HepG2 (cell line): ENCODE measurements around the gene NPFFR1. TPM values are rescaled to one million over a fixed set of nuclear protein-coding genes. Genes with fewer than 3 reads are reported as not detected.

Experiments used
- FOXK1 ChIP-seq: sonication (generic); formaldehyde crosslinking; IDR thresholded peaks from 2 replicates; pipeline ENCODE4 v1.4.0; 2020; ENCODE audit warnings: low read depth, missing genetic modification reagents, borderline replicate concordance
- GABPB1 ChIP-seq: IDR thresholded peaks from 2 replicates; pipeline ENCODE4 v1.6.1; 2016; ENCODE audit warnings: mild to moderate bottlenecking, missing genetic modification reagents, moderate library complexity, missing compliant biosample characterization
- PHF20 ChIP-seq: sonication (generic); formaldehyde crosslinking; IDR thresholded peaks from 2 replicates; pipeline ENCODE4 v1.5.0; 2020; ENCODE audit warnings: mild to moderate bottlenecking, missing genetic modification reagents
- REPIN1 ChIP-seq: sonication (generic); formaldehyde crosslinking; IDR thresholded peaks from 2 replicates; pipeline ENCODE4 v1.8.0; 2022; ENCODE audit warnings: missing genetic modification reagents, low read depth, mild to moderate bottlenecking, borderline replicate concordance
- THAP11 ChIP-seq: IDR thresholded peaks from 2 replicates; pipeline ENCODE4 v1.6.1; 2016; ENCODE audit warnings: missing biosample characterization, missing genetic modification reagents
- ZKSCAN1 ChIP-seq: fragments of 150-350 bp; IDR thresholded peaks from 2 replicates; pipeline ENCODE4 v1.6.1; 2014; ENCODE audit warnings: low read length
- ZNF232 ChIP-seq: sonication (generic); formaldehyde crosslinking; IDR thresholded peaks from 2 replicates; pipeline ENCODE4 v1.4.0; 2020; ENCODE audit warnings: missing genetic modification reagents, borderline replicate concordance
- ZNF343 ChIP-seq: sonication (generic); formaldehyde crosslinking; IDR thresholded peaks from 2 replicates; pipeline ENCODE4 v1.4.0; 2020; ENCODE audit warnings: mild to moderate bottlenecking, missing genetic modification reagents
- ZNF431 ChIP-seq: sonication (generic); formaldehyde crosslinking; IDR thresholded peaks from 2 replicates; pipeline ENCODE4 v1.9.0; 2022; ENCODE audit warnings: missing genetic modification reagents, low read depth, mild to moderate bottlenecking, borderline replicate concordance
- ZNF761 ChIP-seq: sonication (generic); formaldehyde crosslinking; conservative IDR thresholded peaks from 2 replicates; pipeline ENCODE4 v1.4.0; 2020; ENCODE audit warnings: mild to moderate bottlenecking, missing genetic modification reagents
- ZNF790 ChIP-seq: sonication (generic); formaldehyde crosslinking; IDR thresholded peaks from 2 replicates; pipeline ENCODE4 v1.8.0; 2022; ENCODE audit warnings: missing genetic modification reagents, mild to moderate bottlenecking, borderline replicate concordance
- ZNF841 ChIP-seq: sonication (generic); formaldehyde crosslinking; IDR thresholded peaks from 2 replicates; pipeline ENCODE4 v1.8.1; 2023; ENCODE audit warnings: missing genetic modification reagents, borderline replicate concordance
- polyA plus RNA-seq, 8 experiments: library from polyadenylated mRNA; depleted of rRNA in 3 of 8; stranded (reverse) in 7 of 8; unstranded in 1 of 8; fragments of >200 nt; fragmentation: Illumina TruSeq in 4 of 8; extraction: Trizol in 4 of 8; gene quantifications; 2 replicates each; pipeline versions ENCODE4 v1.2.1 to v1.2.3, GENCODE V29; 2011 to 2016; ENCODE audit warnings: low read depth in 4 of 8, missing spikeins in 1 of 8, mixed read lengths in 1 of 8; ENCODE audit not compliant: insufficient read depth in 1 of 8
- total RNA-seq, 5 experiments: library from RNA; depleted of rRNA; stranded (reverse); fragments of >200 nt; fragmentation: Illumina TruSeq; extraction: Trizol; gene quantifications; 2 replicates each; pipeline ENCODE4 v1.2.3, GENCODE V29; 2016; ENCODE audit warnings: low read depth in 1 of 5
- TF ChIP-seq, protein P1 (sequence below): sonication (generic); formaldehyde crosslinking; IDR thresholded peaks from 2 replicates; pipeline ENCODE4 v1.4.0; 2020; ENCODE audit warnings: missing genetic modification reagents
- TF ChIP-seq, protein P2 (sequence below): sonication (generic); formaldehyde crosslinking; IDR thresholded peaks from 2 replicates; pipeline ENCODE4 v1.5.0; 2020; ENCODE audit warnings: mild to moderate bottlenecking, missing genetic modification reagents
- TF ChIP-seq, protein P3 (sequence below): sonication (generic); formaldehyde crosslinking; IDR thresholded peaks from 2 replicates; pipeline ENCODE4 v1.4.0; 2020; ENCODE audit warnings: mild to moderate bottlenecking, missing genetic modification reagents
- TF ChIP-seq, protein P4 (sequence below): sonication (generic); formaldehyde crosslinking; IDR thresholded peaks from 2 replicates; pipeline ENCODE4 v1.4.0; 2020; ENCODE audit warnings: missing genetic modification reagents
- TF ChIP-seq, protein P5 (sequence below): sonication (generic); formaldehyde crosslinking; IDR thresholded peaks from 2 replicates; pipeline ENCODE4 v1.8.1; 2022; ENCODE audit warnings: low read depth, mild to moderate bottlenecking, missing genetic modification reagents

The NPFFR1 gene
- total and polyA plus RNA-seq, 2 of the 13 experiments (the other 11 are each of a cell fraction or from before 2014, with no cell fraction given) = under 0.01 TPM; not detected in 1

DNA sequence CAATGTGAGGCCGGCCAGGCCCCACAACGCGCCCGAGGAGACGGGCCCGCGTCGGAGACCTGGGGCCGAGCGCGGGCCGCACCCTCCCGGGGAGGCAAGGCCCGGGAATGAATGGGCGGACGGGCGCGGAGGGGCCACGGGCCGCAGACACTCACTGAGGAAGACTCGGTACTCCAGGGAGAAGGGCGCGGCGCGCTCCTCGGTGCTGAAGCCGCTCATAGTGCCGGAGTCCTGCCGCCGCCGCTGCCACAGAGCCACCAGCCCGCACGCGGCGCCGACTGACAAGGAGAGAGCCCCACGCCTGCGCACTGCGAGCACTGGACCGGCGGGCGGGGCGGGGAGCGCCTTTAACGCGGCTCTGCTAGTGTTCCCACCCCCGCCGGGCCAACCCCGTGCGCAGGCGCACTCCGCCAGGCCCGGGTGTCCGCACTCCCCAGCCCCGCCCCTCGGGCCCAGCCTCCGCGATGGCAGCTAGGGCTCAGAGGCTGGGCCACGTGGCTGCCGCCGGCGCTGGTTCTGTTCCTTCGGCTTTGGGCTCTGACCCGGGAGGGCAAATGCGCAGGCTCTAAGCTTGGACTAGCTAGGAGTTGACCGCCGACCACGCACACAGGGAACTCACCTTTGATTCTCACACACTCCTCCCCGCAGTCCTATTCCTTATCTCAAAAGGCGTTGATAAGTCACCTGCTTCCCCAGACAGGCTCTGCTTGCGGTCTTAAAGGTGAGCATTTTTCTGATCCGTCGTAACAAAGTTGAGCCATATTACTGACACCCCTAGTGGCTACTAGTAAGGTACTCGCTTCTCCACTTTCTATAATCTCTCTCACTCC is 50.5 kb downstream of the NPFFR1 start, which contains the start of gene PPA1 (continued):
- TF ChIP-seq ZNF431 (CRISPR knock-in tag) (peak; percentile 83), PHF20 (CRISPR knock-in tag) (peak; percentile 47; the same call in 1 of the 2 replicates), ZKSCAN1 (no peak), FOXK1 (CRISPR knock-in tag) (0 out of 2 replicates have a peak, but pooled peaks have one; percentile 55), ZNF761 (CRISPR knock-in tag) (no peak), ZNF343 (peak; percentile 16; the same call in 1 of the 2 replicates), ZNF790 (CRISPR knock-in tag) (0 out of 2 replicates have a peak, but pooled peaks have one; percentile 42), ZNF841 (CRISPR knock-in tag) (no peak; the same call in 1 of the 2 replicates), GABPB1 (CRISPR knock-in tag) (peak; percentile 77; the same call in 1 of the 2 replicates), REPIN1 (CRISPR knock-in tag) (peak; percentile 58; the same call in 1 of the 2 replicates), THAP11 (CRISPR knock-in tag) (peak; percentile 74), ZNF232 (CRISPR knock-in tag) (peak; percentile 68; the same call in 1 of the 2 replicates)
- TF ChIP-seq, protein P1, sequence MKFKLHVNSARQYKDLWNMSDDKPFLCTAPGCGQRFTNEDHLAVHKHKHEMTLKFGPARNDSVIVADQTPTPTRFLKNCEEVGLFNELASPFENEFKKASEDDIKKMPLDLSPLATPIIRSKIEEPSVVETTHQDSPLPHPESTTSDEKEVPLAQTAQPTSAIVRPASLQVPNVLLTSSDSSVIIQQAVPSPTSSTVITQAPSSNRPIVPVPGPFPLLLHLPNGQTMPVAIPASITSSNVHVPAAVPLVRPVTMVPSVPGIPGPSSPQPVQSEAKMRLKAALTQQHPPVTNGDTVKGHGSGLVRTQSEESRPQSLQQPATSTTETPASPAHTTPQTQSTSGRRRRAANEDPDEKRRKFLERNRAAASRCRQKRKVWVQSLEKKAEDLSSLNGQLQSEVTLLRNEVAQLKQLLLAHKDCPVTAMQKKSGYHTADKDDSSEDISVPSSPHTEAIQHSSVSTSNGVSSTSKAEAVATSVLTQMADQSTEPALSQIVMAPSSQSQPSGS (CRISPR knock-in tag) = no peak; the same call in none of the 2 replicates
- TF ChIP-seq, protein P2, sequence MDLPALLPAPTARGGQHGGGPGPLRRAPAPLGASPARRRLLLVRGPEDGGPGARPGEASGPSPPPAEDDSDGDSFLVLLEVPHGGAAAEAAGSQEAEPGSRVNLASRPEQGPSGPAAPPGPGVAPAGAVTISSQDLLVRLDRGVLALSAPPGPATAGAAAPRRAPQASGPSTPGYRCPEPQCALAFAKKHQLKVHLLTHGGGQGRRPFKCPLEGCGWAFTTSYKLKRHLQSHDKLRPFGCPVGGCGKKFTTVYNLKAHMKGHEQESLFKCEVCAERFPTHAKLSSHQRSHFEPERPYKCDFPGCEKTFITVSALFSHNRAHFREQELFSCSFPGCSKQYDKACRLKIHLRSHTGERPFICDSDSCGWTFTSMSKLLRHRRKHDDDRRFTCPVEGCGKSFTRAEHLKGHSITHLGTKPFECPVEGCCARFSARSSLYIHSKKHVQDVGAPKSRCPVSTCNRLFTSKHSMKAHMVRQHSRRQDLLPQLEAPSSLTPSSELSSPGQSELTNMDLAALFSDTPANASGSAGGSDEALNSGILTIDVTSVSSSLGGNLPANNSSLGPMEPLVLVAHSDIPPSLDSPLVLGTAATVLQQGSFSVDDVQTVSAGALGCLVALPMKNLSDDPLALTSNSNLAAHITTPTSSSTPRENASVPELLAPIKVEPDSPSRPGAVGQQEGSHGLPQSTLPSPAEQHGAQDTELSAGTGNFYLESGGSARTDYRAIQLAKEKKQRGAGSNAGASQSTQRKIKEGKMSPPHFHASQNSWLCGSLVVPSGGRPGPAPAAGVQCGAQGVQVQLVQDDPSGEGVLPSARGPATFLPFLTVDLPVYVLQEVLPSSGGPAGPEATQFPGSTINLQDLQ = 0 out of 2 replicates have a peak, but pooled peaks have one; percentile 45
- TF ChIP-seq, protein P3, sequence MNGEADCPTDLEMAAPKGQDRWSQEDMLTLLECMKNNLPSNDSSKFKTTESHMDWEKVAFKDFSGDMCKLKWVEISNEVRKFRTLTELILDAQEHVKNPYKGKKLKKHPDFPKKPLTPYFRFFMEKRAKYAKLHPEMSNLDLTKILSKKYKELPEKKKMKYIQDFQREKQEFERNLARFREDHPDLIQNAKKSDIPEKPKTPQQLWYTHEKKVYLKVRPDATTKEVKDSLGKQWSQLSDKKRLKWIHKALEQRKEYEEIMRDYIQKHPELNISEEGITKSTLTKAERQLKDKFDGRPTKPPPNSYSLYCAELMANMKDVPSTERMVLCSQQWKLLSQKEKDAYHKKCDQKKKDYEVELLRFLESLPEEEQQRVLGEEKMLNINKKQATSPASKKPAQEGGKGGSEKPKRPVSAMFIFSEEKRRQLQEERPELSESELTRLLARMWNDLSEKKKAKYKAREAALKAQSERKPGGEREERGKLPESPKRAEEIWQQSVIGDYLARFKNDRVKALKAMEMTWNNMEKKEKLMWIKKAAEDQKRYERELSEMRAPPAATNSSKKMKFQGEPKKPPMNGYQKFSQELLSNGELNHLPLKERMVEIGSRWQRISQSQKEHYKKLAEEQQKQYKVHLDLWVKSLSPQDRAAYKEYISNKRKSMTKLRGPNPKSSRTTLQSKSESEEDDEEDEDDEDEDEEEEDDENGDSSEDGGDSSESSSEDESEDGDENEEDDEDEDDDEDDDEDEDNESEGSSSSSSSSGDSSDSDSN (CRISPR knock-in tag) = peak; percentile 63
- TF ChIP-seq, protein P4, sequence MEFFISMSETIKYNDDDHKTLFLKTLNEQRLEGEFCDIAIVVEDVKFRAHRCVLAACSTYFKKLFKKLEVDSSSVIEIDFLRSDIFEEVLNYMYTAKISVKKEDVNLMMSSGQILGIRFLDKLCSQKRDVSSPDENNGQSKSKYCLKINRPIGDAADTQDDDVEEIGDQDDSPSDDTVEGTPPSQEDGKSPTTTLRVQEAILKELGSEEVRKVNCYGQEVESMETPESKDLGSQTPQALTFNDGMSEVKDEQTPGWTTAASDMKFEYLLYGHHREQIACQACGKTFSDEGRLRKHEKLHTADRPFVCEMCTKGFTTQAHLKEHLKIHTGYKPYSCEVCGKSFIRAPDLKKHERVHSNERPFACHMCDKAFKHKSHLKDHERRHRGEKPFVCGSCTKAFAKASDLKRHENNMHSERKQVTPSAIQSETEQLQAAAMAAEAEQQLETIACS (CRISPR knock-in tag) = no peak
- TF ChIP-seq, protein P5, sequence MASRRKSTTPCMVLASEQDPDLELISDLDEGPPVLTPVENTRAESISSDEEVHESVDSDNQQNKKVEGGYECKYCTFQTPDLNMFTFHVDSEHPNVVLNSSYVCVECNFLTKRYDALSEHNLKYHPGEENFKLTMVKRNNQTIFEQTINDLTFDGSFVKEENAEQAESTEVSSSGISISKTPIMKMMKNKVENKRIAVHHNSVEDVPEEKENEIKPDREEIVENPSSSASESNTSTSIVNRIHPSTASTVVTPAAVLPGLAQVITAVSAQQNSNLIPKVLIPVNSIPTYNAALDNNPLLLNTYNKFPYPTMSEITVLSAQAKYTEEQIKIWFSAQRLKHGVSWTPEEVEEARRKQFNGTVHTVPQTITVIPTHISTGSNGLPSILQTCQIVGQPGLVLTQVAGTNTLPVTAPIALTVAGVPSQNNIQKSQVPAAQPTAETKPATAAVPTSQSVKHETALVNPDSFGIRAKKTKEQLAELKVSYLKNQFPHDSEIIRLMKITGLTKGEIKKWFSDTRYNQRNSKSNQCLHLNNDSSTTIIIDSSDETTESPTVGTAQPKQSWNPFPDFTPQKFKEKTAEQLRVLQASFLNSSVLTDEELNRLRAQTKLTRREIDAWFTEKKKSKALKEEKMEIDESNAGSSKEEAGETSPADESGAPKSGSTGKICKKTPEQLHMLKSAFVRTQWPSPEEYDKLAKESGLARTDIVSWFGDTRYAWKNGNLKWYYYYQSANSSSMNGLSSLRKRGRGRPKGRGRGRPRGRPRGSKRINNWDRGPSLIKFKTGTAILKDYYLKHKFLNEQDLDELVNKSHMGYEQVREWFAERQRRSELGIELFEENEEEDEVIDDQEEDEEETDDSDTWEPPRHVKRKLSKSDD (CRISPR knock-in tag) = peak; percentile 75; the same call in 1 of the 2 replicates
